Right forelimb (tissue), 1 donor: Measurements from ENCODE around the gene TSPO.
"Not testable (repeated sequence)": the region's sequence is repeated elsewhere in the genome, so short reads cannot be mapped to it uniquely, and the experiment has no call there.

ENCODE experiments used
- DNase-seq: peaks from one replicate; pipeline ENCODE4 v3.0.0-alpha.2; 2018

TSPO gene

DNA sequence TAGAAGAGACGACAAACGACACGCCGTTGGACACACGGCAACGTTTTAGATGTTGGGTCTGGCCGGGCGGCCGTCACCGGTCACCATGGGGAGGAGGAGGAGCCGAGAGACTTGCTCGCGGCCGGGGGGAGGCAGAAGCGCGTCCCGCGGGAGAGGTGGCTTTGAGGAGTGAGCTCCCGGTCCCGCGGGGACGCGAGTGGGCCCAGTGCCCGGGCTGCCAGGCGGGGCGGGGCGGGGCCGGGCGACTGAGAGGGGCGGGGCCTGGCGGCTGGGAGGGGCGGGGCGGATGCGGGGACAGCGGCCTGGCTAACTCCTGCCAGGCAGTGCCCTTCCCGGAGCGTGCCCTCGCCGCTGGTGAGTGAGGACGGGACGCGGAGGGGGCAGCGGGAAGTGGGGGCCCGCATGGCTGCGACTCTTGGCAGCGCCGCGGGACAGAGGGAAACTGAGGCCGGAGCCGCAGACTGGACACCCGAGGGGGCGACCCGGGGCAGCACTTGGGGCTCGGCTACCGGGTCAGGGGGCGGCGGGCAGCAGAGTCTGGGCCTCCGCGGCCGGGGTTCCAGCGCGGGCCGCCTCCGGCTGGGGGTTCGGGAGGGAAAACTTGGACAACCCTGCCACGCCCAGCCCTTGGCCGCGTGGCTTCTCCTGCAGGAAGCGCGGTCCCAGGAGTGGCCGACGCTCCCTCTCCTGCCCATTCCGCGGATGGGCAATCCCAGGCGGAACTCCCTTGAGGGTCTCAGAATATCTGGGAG is at the start of gene TSPO:
TSPO (plus strand) TSS at position 309 of the 752 bp plus-strand sequence. CDS start 7,680 bp downstream, outside the sequence.
- peak; percentile 83 for DNase-seq

- not testable (repeated sequence) for DNase-seq
These were observed 47.2 kb upstream of the TSPO start for GRCh38 chr22:43104056-43104625.

- DNase-seq, result not testable (repeated sequence)
These were observed 46.4 kb upstream of the TSPO start for GRCh38 chr22:43104950-43105349.

- no peak for DNase-seq
These were observed 45.1 kb upstream of the TSPO start for GRCh38 chr22:43106302-43106701.

DNA sequence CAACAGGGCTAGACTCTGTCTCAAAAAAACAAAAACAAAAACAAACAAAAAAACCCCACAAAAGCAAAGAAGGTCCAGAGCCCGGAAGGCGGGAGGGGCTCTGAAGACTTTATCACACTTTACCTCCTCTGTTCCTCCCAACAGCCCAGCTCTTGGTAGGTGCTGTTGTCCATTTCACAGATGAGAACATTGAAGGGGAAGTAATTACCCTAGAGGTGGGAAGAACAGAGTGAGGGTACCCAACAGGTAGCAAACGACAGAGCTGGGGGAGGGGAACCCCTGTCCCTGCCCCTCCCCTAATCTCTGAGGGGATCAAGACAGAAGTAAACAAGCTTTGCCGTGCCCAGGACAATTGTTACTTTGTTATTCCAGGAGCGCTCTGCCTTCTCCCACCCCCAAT is 41.8 kb upstream of the TSPO start:
- no peak for DNase-seq

DNA sequence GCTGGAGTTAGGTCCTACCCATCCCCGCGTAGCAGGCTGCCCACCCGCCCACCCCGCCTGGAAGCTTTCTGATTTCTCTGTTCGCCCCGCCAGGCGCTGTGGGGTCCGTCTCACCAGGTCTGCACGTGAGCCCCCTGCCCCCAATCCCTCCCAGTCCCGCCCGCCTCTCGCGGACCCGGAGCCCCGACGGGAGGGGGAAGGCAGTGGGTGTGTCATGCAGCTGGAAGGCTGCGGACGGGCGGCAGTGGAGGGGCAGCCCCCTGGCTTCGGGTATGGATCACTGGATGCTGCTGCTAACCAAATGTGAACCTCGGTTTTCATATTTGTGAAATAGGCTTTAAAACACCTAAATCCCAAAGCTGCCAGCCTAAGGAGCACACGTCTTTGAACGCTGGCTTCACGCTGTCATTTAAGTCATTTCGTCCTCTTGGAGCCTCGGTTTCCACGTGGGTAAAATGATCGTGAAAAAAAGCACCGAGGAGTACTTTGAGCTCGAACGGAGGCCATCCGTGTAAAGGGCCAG is 41.4 kb upstream of the TSPO start:
- DNase-seq, result no peak

DNA sequence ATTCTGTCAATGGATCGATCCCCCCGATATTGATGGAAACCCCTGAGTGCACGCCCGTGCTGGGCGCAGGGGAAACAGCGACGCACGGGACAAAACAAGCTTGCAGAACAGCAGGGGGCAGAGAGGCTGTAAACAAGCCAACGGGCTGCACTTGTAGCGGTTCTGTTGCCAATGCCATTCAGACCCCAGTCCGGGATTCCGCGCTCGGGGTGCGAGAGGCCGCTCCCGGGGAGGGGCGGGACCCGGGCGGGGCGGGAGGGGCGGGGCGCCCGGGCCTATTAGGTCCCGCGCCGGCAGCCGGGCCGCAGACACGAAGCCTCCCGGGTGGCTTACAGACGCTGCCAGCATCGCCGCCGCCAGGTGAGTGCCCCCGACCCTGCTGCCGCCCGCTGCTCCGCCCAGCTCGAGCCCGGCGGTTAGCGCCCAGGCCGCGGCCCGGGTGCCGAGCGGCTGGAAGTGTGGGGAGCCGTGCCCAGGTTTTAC is 40.9 kb upstream of the TSPO start, which contains the start of gene BIK:
BIK (plus strand) TSS at position 307 of the 483 bp plus-strand sequence. CDS start 13,273 bp downstream, outside the sequence.
- DNase-seq, result peak; percentile 59

- no peak for DNase-seq
These were observed 40.3 kb upstream of the TSPO start for GRCh38 chr22:43110927-43111623.

GRCh38 chr22:43113526-43114251 is 37.7 kb upstream of the TSPO start:
- DNase-seq, result no peak

DNA sequence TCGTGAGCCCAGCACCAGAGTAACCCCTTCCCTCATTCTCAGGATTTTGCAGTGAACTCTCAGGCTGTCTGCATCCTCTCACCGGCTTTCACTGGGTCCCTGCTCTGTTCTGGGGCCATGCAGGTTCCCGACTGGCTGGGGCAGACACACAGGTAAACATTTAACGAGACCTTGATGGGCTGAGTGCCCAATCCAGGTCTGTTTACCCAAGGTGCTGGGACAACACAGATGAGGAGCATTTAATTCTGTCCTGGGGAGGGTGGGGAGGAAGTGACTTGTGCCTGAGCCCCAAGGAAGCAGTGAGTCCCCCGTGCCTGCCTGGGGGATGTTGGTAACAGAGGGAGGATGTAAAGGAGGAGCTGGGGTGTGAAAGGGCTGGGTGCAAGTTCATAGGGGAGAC is 36.4 kb upstream of the TSPO start:
- DNase-seq, result no peak

- no peak for DNase-seq
These were observed 34.4 kb upstream of the TSPO start for GRCh38 chr22:43116932-43117331.

DNA sequence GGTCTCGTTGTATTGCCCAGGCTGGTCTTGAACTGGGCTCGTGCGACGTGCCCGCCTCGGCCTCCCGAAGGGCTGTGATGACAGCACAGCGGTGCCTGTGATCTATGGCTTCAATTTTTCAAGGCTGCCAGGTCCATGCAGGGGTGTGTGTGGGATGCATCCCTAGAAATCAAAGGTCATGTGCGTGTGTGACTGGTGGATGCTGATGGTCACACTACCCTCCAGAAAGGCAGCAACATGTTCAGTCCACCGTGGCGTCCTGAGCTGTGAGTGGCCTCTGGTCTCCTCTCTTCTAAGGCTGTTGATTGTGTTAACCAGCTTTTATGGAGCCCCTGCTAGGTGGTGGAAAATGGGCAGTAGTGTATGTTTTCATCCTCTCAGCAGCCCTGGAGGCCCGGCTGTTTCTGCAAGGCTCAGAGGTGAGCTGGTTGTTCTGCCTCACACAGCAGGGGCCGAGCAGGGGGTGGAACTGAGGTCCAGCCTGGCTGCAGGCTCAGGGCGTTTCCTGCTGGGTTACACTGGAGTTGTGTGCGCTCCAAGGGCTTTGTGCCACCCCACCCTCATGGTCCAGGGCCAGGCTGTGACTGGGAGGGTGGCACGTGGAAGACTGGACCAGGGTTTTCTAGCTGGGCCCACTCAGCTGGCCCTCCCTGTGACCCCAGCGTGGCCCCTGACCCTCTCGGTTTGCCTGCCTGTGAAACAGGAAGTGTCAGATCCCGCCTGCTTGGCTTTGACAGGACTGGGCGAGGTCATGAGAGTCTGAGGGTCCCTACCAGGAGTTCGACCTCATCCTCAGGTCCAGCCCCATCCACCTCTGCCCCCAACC is 33.1 kb upstream of the TSPO start:
- no peak for DNase-seq

- no peak for DNase-seq
These were observed 32.4 kb upstream of the TSPO start for GRCh38 chr22:43118953-43119458.

- no peak for DNase-seq
These were observed 24.7 kb upstream of the TSPO start for GRCh38 chr22:43126501-43127165.

- DNase-seq, result no peak
These were observed 24.0 kb upstream of the TSPO start for GRCh38 chr22:43127166-43127908.

DNA sequence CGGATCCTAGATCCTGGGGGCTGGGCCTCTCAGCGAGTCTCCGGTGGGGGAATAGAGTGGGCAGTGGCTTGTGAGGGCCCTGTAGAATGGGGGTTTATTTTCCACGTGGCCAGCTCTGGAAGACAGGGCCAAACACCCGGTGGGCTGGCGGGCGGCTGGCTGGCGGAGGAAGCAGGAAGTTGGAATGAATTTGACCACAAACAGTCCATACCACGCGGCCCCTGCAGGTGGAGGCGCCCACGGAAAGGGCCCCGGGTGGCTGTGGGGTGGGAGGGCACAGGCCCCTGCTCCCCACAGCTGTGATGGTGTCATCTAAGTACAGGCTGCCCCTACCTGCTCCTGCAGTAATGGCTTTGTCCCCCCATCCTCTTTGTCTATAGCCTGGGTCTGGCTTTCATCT is 23.2 kb upstream of the TSPO start:
- no peak for DNase-seq

GRCh38 chr22:43128928-43129424 is 22.4 kb upstream of the TSPO start:
- DNase-seq, result no peak

- no peak for DNase-seq
These were observed 21.6 kb upstream of the TSPO start for GRCh38 chr22:43129426-43130425.
